GM03348 (cell line): Measurements from ENCODE around the gene TNRC6C.
"Not testable (repeated sequence)": the region's sequence is repeated elsewhere in the genome, so short reads cannot be mapped to it uniquely, and the experiment has no call there.

ENCODE experiments used
- DNase-seq: peaks from one replicate; pipeline ENCODE4 v3.0.0; 2012; ENCODE audit warnings: low spot score

TNRC6C gene

DNA sequence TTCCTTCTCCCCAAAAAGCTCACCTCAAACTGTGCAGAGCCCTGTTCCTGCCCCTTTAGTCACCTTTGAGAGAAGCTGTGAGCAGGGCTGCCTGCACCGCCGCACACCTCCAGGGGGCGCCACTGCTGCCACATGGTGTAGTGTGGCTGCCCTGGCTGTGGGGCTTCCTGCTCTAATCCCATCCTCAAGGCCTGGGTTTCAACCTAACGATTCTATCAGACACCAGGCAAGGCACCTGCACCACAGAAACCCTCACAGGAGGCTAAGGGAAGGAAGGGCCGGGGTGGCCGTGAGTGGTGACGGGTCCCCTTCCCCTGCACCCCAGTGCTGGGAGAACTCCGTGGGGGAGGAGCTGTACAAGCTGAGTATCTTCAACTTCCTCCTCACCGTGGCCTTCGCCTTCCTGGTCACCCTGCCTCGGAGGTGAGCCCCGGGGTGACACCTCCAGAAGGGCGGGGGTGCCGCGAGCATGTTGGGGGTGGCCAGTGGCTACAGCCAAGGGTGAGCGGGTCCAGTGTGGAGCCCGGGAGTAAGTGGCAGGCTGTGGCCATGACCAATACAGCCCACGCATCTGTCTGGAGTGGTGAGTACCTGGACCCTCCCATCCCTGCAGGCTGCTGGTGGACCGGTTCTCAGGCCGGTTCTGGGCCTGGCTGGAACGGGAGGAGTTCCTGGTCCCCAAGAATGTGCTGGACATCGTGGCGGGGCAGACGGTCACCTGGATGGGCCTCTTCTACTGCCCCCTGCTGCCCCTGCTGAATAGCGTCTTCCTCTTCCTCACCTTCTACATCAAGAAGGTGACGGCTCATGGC is 179.1 kb downstream of the TNRC6C start:
- DNase-seq = no peak

- DNase-seq = no peak
Measured at GRCh38 chr17:78138204-78139060, 179.9 kb downstream of the TNRC6C start.

DNA sequence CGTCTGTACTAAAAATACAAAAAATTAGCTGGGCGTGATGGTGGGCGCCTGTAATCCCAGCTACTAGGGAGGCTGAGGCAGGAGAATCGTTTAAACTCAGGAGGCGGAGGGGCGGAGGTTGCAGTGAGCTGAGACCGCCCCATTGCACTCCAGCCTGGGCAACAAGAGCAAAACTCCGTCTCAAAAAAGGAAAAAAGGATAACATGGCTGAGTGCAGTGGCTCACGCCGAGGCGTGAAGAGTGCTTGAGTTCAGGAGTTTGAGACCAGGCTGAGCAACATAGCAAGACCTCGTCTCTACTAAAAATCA is 181.3 kb downstream of the TNRC6C start:
- DNase-seq = not testable (repeated sequence)

GRCh38 chr17:78140169-78141051 is 181.9 kb downstream of the TNRC6C start:
- peak; percentile 89 for DNase-seq

DNA sequence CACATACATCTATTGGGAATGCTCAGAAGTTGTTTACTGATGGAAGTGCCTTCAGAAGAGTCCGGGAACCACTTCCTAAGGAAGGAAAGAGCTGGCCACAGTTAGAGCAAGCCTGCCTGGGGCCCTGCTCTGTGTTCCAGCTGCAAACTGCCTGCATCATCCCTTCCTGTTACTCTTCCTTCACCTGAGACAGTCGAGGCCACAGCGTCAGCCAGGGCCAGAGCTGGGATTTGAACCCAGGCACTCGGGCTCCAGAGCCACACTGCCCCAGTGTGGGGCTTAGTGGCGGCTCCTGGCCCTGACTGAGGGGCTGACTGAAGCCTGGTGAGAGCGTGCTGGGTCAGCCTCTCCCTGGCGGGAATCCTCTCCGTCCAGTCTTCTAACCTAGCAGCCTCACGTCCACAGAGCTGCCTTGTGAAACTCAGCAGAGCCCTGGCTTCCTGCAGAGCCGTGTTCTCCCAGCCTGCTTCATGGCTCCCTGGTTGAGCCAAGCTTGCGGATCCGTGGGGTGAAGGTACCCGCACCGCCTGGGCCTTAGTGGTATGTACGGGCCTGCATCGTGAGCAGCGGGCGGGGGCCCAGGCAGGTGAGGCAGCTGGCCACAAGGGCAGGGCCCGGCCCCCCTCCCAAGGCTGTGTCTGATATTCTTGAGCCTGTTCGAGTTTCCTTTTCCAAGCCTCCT is 183.1 kb downstream of the TNRC6C start:
- DNase-seq = no peak

GRCh38 chr17:78142119-78142861 is 183.8 kb downstream of the TNRC6C start:
- DNase-seq = no peak

GRCh38 chr17:78143214-78144146 is 185.0 kb downstream of the TNRC6C start:
- DNase-seq = no peak

DNA sequence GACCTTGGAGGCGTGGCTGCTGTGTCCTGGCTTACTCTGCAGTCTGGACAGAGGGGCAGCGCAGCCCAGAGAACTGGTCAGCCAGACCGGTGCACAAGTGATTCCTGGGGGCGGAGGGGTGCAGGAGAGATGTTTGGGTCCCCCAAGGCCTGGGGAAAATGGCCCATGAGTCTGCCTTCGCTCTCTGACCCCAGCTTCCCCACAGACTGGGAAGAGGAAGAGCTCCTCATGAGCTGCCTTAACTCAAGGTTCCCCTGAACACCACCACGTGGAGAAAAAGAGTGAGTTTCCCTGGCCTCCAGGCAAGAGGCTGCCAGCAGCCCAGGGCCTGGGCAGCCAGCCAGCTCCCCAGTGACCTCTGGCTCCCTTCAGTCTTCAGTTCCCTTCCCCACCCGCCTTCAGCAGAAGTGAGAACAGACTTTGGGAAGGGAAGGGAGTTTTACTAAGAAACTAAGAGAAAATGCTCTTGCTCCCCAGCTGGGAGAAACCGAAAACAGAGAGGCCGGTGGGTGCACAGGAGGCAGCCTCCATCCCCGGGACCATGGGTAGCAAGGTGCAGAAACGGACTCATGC is 185.7 kb downstream of the TNRC6C start:
- DNase-seq = peak; percentile 55

DNA sequence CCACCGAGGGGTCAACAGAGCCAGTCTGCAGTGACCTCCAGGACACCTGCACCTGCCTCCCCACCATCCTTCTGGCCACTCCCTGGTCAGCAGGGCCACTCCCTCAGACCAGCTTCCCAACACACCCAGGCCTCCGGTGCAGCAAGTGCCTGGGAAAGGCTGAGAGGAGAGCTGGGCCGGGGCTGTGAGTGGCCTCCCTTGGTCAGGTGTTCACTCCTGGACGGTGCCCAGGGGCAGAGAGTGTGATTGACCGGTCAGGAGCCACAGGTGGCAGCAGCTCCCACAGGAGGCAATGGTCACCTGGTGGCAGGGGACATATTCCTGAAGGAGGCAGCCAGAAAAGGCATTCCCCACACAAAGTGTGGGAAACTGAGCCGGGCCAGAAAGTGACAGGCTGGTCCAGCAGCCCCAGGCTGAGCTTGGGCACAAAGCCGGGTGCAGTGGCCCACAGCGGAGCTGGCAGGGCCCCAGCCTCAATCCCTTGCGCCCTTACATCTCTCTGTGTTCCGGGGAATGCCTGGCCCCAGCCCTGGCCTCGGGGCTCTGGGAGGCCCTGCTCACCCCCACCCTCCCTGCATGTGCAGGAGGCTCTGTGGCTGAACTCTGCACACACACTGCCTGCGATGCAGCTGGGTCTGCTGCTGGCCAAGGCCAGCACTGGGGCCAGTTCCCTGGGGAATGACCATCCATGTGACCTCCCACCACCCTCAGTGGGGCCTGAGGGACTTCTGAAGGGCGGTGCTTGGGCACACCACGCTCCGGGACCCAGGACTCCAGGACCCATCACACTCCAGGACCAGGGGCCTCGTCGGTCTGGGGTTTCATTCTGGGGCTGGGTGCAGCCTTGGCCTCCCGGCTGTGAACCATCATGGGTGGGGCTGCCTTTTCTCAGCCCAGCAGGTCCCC is 186.5 kb downstream of the TNRC6C start:
- DNase-seq = no peak

GRCh38 chr17:78146471-78146869 is 188.0 kb downstream of the TNRC6C start:
- no peak for DNase-seq

GRCh38 chr17:78146881-78147280 is 188.4 kb downstream of the TNRC6C start:
- no peak for DNase-seq

DNA sequence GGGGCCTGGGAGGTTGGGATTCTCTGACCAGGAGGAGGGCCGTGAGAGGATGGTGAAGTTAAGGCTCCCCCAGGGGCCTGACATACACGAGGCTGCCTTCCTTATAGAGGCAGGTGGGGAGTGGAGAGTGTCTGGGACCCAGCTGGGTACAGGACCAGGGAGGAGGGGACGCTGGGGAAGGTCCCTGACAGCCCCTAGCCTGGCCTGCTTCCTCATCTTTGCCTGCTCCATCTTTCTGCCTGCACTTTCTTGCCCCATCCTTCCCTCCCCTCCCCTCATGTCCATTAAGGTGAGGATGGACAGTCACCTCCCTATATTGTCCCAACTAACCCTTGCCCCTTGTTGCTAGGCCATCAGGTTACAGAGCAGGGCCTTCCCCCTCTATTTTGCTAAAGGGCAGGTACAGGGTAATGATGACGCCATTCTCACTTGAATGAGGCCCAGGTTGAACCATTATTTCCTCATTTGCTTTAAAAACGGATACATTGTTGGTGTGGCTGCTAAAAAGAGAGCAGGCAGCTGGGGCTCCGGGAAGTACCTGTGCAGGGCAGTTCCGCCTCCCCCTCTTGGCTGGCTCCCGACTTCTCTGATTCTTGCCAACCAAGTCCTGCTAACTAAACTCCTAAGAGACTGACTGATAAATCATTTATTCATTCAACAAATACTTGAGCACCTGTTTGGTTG is 189.0 kb downstream of the TNRC6C start:
- no peak for DNase-seq

DNA sequence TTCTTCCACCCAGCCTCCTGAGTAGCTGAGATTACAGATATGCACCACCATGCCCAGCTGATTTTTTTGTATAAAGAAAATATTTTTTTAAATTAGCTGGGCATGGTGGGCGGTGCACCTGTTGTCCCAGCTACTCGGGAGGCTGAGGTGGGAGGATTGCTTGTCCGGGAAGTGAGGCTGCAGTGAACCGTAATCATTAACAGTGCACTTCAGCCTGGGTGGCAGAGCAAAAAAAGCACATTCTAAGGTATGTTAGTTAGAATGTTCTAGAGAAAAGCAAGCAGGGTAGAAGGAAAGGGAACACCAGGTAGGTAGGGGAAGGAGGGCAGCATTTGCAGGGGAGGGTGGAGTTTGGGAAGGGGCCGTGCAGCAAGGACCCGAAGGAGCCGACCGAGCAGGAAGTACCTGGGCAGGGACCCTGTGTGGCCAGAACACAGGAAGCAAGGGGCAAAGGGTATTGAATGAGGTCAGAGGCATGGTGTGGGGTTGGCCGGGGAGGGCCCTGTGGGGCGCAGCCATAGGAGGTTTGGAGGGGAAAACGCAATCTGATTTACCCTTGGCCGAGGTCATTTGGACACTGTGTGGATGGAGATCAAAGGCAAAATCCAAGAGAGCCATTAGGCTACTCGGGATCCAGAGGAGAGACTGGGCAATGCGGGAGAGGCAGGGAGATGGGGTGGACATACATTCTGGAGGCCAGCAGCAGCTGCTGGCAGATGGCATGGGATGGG is 189.9 kb downstream of the TNRC6C start:
- DNase-seq = no peak

DNA sequence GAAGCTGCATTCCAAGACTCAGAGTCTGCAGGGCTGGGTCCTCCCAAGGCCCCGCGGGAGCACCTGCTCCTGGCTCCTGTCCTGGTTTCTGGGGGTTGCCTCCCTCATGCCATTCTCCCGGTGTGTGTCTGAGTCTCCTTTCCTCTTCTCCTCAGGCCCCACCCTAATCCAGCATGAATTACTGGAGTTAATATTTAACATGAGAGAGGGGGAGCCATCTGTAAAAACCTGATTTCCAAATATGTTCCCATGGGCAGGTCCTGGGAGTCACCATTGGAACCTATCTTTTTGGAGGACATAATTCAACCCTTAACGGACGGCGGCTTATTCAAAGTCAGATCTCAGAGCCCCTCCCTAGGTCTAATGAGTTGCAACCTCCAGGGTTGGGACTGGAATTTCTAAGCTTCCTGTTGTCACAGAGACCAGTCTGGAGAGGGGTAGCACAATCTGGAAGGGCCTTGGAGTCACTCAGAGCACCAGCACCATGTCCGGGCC is 193.1 kb downstream of the TNRC6C start:
- DNase-seq = no peak

DNA sequence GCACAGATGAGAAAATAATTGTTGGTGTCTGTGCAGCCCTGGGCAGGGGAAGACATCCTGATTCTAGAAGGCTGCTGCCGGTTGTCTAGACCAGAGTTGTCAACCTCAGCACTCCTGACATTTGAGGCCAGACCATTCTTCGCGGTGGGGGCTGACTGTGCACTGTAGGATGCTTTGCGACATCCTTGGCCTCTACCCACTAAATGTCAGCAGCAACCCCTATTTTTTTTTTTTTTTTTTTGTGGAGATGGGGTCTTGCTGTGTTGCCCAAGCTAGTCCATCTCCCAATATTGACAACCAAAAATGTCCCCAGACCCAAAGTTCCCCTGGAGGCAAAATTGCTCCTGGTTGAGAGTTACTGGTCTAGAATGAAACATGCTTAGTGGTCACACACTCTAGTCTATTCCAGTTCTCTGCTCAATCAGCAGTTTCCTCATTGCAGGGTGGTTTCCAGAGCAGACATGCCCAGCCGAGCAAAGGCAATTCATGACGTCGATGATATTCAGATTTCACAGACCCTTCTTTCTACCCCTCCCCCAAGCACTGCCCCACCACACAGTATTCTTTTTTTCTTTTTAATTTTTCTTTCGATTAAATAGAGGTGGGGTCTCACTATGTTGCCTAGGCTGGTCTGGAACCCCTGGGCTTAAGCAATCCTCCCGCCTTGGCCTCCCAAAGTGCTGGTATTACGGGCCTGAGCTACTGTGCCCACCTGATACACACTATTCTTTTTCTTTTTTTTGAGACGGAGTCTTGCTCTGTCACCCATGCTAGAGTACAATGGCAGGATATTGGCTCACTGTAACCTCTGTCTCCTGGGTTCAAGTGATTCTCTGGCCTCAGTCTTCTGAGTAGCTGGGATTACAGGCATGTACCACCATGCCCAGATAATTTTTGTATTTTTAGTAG is 196.7 kb downstream of the TNRC6C start:
- no peak for DNase-seq
